T-helper 2 cell (primary cell): ENCODE results near the gene CTPS1.

Source experiments
- DNase-seq, 5 experiments: peaks; one replicate each; pipeline versions ENCODE4 v3.0.0 to v3.0.0-alpha.2; 2012 to 2022

Gene CTPS1

GRCh38 chr1:41003640-41004220 is 24.2 kb downstream of the CTPS1 start:
- DNase-seq: peak; percentile 26 to 97 (median 73)

DNA sequence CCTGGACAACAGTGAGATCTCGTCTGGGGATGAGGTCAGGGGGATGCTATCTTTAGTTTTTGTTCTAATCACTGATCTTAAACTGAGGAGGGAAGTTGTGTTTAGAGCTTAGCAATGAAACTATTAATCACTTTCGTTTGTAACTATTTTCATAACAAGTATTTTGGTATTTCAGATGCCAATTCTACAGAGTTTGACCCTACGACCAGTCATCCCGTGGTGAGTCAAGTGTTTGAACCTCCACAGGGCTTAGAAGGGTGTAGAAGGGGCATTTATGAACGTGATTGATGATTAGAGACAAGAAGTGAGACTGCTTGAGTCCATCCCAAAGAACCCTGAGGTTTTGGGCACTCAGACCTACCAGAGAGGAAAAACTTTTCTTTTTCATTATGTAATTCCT is 26.4 kb downstream of the CTPS1 start:
- no peak for DNase-seq

GRCh38 chr1:41006942-41007865 is 27.7 kb downstream of the CTPS1 start:
- DNase-seq: no peak

DNA sequence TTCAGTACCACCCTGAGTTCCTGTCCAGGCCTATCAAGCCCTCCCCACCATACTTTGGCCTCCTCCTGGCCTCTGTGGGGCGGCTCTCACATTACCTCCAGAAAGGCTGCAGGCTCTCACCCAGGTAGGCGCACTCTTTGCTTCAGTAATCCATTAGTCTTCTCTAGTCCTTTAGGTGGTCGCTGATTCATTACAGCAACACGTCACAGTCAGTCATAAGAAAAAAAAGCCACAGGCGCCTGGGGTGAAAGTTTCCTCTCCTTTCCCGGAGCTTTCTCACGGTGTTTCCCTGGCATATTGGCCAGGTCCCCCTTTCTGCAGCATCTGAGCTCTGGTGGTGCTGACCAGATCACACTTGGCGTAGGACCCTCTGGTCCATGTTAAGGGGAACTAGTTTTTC is 30.0 kb downstream of the CTPS1 start:
- no peak for DNase-seq

- no peak for DNase-seq
These were observed 30.8 kb downstream of the CTPS1 start for GRCh38 chr1:41010345-41010744.

DNA sequence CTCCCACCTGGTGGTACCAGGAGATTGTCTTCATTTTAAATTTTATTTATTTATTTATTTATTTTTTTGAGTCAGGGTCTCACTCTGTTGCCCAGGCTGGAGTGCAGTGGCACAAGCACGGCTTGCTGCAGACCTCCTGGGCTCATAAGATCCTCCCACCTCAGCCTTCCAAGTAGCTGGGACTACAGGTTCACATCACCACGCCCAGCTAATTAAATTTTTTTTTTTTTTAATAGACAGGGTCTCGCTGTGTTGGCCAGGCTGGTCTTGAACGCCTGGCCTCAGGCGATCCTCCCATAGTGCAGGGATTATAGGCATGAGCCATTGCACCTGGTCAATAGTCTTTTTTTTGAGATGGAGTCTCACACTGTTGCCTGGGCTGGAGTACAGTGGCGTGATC is 33.5 kb downstream of the CTPS1 start:
- no peak for DNase-seq

GRCh38 chr1:41013796-41014195 is 34.3 kb downstream of the CTPS1 start:
- no peak for DNase-seq

DNA sequence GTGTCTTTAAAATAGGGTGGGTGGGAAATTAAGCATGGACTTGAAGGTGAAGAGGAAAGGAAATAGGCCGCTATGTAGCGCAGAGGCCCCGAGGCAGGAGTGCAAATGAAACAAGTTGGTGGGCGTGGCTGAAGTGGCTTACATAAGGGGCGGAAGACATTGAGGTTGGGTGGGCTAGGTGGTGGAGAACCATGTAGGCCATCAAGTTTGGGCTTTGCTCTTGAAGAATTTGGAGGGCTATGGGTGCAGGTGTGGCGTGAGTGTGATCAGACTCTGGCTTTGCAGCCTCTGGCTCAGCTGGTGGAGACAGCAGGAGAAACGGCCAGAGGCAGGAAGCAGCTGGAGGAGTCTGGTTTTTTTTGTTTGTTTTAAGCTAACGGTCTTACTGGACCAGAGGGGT is 35.4 kb downstream of the CTPS1 start:
- no peak for DNase-seq

DNA sequence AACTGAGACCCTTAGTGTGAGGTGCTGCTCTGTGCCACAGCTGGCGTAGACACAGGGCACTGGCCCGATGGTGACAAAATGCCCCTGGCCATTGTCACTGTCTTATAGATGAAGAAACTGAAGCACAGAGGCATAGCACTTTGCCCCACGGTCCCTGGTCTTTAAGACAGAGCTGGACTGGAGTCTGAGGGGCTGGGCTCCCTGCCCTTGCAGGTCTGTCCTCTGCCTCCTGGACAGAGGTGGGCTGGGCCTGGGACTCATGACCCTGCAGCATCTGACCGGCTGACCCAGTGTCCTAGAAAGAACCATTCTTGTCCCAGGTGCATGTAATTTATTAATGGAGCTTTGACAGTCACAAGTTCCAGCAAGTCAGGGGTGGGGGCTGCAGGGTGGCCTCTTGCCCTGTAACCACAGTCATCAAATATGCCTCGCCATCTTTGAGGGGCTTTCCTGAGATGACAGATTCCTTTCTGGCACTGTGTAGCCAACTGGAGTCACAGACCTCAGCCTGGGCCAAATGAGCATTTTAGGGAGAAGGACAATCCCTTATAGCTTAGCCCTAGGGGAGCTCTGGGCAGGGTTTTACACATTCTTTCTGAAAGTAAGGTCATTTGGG is 35.9 kb downstream of the CTPS1 start:
- no peak for DNase-seq

DNA sequence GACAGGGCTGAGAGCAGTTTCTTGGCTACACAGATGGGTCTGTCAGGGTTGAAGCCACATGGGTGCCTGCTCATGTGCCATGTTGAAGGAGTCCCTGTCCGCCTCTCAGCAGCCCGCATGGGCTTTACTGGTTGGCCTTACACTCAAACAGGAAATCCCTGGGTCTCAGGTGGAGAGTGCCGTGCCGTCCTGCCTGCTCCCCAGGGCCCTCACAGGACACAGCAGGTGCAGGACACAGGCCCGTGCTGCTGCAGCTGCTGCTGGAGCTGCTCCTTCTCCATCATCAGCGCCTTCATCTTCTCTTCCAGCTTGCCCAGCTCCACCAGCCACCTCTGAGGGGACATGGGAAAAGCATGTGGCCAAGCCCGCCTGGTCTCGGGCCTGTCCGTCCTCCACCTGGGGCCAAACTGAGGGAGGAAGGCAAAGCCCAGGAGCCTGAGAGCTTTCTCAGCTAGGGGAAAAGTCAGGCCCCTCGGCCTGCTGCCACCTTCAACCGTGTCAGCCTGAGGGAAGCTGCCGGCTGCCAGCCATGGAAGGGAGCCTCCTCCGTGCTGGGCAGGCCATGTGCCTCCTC is 36.5 kb downstream of the CTPS1 start:
- DNase-seq: no peak

GRCh38 chr1:41017141-41018017 is 37.9 kb downstream of the CTPS1 start:
- no peak for DNase-seq

DNA sequence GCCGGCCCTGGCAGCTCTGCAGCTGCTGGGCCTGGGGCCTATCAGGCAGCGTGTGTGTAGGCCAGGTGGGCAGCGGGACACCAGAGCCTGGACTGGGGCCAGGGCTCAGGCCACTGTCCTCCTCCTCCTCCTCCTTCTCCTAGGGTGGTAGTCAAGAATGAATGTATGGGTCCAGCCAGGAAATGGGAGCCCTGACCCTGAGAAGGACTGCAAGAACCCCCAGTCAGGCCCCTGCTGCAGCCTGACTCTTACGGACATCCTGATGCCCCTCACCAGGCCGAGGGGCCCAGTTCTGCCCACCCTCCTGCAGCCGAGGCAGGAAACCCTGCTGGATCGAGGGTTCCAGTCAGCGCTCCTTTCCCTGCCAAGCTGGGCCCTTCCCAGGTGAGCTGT is 38.5 kb downstream of the CTPS1 start:
- DNase-seq: no peak

GRCh38 chr1:41019353-41019745 is 39.9 kb downstream of the CTPS1 start:
- DNase-seq: no peak

DNA sequence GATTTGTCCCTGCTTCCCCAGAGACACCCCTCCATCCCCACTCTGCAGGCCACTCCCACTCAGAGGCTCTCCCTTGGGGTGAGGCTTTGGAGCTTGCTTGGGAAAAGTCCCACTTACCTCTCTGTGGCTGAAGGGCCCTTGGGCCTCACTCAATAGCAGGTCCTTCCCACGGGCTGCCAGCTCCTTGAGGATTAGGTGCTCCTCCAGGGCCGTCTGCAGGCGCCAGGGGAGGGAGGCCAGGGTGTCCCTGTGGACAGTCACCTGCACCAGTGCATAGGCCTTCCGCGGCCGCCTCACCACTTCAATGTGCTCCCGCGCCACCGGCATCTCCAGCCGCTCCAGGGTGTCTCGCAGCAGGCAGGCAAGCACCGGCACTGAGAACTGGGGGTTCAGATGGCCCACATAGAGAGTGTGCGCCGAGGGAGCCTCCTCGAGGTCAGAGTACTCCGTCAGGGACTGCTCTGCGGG is 40.6 kb downstream of the CTPS1 start:
- no peak for DNase-seq

DNA sequence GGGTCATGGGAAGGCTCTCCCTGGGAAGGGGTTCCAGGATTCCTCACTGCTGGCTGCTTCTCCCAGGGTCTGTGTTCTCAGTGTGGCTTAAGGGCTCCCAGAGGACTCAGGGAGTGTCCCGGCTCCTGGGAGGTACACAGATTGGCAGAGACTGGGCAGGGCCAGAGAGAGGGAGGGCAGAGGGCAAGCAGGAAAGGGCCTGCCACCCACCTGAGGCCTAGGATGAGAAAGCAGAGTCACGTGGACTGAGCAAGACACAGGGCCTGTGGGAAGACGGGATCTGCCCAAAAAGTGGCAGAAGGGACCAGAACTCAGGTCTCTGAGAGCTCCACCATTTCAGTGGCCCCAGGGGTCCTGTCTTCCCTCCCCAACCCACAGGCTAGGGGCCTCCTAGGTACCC is 41.2 kb downstream of the CTPS1 start:
- no peak for DNase-seq

- DNase-seq: peak in 1 of 5 experiments; percentile 11
These were observed 42.2 kb downstream of the CTPS1 start, which contains the start of gene SLFNL1 for GRCh38 chr1:41021526-41022308. SLFNL1 (minus strand) TSS chr1:41021725; CDS start chr1:41020660, 1,065 bp downstream.

DNA sequence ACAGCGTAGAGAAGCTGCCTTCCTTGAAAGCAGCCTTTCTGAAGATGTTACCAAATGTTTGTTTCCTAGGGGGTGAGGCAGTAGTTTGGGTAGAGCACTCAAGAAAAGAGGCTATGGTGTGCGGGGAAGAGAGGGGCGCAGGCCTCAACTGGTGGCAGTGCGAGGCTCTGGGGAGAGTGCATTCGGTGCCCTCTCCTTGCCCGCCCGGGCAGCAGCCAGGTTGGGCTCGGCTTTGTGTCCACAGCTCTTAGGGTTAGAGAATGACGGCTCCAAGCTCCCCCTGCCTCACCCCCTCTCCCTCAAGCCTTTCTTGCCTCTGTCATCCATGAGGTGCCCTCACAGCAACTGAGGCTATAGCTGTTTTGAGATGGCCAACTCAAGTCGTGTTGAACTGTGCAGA is 42.9 kb downstream of the CTPS1 start:
- no peak for DNase-seq

- DNase-seq: no peak
These were observed 43.9 kb downstream of the CTPS1 start for GRCh38 chr1:41023279-41023990.

DNA sequence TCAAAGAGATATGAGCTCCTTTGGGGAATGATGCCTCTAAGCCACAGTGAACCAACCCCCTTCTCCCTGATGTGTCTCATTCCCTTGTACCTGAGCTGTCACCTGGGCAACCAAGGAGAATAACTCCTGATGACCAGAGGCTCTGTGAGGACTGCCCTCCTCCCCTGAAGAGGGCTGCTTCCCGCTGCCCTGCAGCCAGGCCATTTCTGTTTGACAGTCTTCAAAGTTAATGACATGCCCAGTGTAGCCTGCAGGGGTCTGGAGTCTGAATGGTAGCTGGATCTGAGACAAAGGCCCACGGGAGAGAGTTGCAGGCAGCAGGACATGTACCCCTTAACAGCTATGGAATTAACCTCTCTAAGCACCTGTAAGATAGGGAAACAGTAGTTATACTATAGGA is 45.5 kb downstream of the CTPS1 start:
- DNase-seq: no peak

GRCh38 chr1:41025979-41026819 is 46.7 kb downstream of the CTPS1 start:
- DNase-seq: no peak
